Rectal smooth muscle tissue (tissue), 1 donor: ENCODE data around the gene TMEM79.

ENCODE experiments used
- H3K27ac ChIP-seq: one replicate; pipeline ENCODE4 v1.7.0; 2013; ENCODE audit warnings: low read depth, low read length, inconsistent platforms
- H3K27me3 ChIP-seq: one replicate; pipeline ENCODE4 v1.7.0; 2013; ENCODE audit warnings: low read length; ENCODE audit not compliant: control insufficient read depth, insufficient read depth
- H3K36me3 ChIP-seq: one replicate; pipeline ENCODE4 v1.7.0; 2013; ENCODE audit warnings: low read length; ENCODE audit not compliant: control insufficient read depth, insufficient read depth
- H3K4me1 ChIP-seq: one replicate; pipeline ENCODE4 v1.7.0; 2013; ENCODE audit warnings: low read length; ENCODE audit not compliant: control insufficient read depth, insufficient read depth
- H3K4me3 ChIP-seq: one replicate; pipeline ENCODE4 v1.7.0; 2013; ENCODE audit warnings: low read length
- H3K9ac ChIP-seq: one replicate; pipeline ENCODE4 v1.7.0; 2013; ENCODE audit warnings: low read length

The TMEM79 gene

DNA sequence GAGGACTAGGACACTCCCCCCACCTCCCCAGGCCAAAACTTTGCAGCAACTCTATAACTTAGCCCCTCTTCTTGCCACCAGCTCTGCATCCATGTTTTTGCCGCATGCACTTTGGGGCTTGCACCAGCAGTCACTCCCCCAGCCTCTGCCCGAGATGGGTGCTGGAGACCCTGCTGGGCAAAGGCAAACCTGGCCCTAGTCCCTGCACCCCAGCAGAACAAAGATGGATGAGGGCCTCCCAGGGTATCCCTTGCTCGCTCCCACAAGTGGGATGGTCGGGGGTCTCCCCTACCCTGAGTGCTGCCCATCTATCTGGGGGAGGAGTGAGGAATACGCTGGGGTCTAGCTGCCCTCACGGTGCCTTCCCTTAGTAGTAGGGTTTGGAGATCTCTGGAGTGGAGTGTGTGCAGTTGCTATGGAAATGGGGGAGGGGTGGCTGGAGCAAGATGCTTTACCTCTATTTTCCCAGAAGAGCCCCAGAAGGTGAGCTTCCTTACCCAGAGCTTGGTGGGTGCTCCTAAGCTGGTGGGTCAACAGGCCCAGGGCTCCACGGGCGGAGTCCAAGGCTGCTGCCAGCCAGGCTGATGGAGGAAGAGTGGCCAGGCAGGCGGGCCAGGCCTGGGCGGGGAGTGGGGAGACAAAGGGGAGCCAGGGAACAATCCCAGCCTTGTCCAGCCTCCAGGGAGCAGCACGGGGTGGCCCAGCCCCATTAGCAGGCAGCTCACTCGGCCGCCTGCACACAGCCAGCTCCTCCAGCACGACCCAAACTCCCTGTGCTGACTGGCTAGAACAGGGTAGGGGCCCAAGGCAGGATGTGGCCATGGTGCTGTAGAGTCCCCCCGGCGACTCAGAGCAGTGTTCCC, 36.4 kb upstream of the TMEM79 start, which contains the start of gene PAQR6:
TSS of gene PAQR6 (minus strand) at position 597 of the 863 bp plus-strand sequence. CDS start 1,325 bp downstream, outside the sequence.
- peaks cover 29% of the 10 kb centered on the region for H3K36me3 ChIP-seq
- H3K4me1 ChIP-seq = peaks cover 3% of the 10 kb centered on the region
- no peak within 1 kb of the TSS for H3K9ac ChIP-seq
- no peak within 1 kb of the TSS for H3K27ac ChIP-seq
- no peak within 1 kb of the TSS for H3K4me3 ChIP-seq
- H3K27me3 ChIP-seq = peaks cover 21% of the 10 kb centered on the region

DNA sequence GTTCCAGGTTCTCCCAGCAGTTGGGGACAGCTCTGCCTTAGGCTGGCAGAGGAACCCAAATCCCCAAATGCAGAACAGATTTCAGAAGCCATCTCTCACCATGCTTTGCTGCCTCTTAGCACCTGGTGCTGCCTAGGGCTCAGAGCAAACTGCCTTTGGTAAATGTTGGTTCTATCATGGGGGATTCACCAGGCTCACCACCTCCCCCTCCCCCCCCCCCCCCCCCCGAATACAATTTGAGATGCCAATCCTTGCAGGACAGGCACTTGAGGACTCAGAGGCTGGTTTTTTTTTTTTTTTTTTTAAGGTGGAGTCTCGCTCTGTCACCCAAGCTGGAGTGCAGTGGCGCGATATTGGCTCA, 35.8 kb upstream of the TMEM79 start:
- H3K9ac ChIP-seq = no peak overlapping the region
- no peak overlapping the region for H3K27ac ChIP-seq
- peaks cover 35% of the 10 kb centered on the region for H3K36me3 ChIP-seq
- peaks cover 21% of the 10 kb centered on the region for H3K27me3 ChIP-seq
- H3K4me3 ChIP-seq = no peak overlapping the region
- peaks cover 3% of the 10 kb centered on the region for H3K4me1 ChIP-seq

DNA sequence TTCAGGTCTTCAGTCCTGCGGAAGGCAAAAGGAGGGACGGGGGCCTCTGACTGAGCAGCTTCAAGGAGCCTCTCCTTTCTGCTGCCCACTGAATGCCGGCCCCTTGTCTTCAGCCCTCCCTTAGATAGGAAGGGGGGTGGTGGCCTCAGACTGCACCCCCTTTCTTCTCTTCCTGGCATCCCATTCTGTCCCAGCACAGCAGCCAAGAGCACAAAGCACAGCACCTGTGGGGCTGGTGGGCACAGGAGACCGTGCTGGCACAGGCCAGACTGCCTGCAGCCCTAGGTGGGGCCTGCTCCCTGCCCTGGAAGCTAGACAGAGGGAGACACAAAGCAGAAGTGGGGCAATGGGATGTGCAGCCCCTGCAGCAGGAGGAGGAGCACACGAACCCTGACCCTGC, 34.5 kb upstream of the TMEM79 start:
- H3K4me3 ChIP-seq = no peak overlapping the region
- H3K9ac ChIP-seq = no peak overlapping the region
- no peak overlapping the region for H3K27ac ChIP-seq
- H3K36me3 ChIP-seq = peaks cover 43% of the 10 kb centered on the region
- peaks cover 3% of the 10 kb centered on the region for H3K4me1 ChIP-seq
- H3K27me3 ChIP-seq = peaks cover 21% of the 10 kb centered on the region

DNA sequence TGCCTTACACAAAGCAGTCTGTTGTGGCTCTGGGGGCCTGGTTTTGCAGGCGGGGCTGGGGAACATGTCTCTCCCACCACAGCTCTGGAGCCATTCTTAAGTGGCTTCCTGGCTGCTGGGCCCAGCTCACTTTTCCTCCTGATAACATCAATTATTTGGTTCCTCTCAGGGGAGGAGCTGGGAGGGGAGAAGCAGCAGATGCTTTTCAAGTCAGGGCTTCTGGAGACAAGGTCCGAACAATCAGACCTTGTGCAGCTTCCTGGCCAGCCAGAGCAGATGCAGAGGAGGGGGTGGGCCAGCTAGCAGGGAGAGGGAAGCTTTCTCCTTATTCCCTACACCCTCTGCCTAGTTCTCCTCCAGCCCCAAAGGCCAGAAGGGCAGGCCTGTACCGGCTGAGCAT, 32.6 kb upstream of the TMEM79 start:
- Histone ChIP-seq H3K4me3 (no peak overlapping the region), H3K27ac (no peak overlapping the region), H3K27me3 (peaks cover 2% of the 10 kb centered on the region), H3K36me3 (peaks cover 52% of the 10 kb centered on the region), H3K9ac (no peak overlapping the region), H3K4me1 (peaks cover 3% of the 10 kb centered on the region)

DNA sequence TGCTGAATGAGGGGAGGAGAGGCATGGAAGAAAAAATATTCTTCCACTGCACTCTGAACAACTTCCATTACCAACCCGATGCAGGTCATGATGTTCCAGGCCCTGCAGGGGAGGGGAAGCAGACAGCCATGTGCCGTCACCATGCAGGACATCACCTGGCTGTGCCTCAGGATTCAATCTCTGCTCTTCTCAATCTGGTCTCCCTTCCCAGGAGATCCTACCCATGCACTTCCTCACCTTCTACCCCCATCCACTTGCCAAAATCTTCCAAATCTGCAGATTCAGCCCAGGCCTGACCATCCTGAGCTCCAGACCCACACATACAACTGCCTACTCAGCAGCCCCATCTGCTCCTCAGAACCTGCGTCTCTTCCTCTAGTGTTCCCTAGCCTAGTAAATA, 30.5 kb upstream of the TMEM79 start:
- Histone ChIP-seq H3K27me3 (no peaks in the 10 kb centered on the region), H3K4me3 (no peak overlapping the region), H3K27ac (no peak overlapping the region), H3K4me1 (no peaks in the 10 kb centered on the region), H3K9ac (no peak overlapping the region), H3K36me3 (peaks cover 68% of the 10 kb centered on the region)

DNA sequence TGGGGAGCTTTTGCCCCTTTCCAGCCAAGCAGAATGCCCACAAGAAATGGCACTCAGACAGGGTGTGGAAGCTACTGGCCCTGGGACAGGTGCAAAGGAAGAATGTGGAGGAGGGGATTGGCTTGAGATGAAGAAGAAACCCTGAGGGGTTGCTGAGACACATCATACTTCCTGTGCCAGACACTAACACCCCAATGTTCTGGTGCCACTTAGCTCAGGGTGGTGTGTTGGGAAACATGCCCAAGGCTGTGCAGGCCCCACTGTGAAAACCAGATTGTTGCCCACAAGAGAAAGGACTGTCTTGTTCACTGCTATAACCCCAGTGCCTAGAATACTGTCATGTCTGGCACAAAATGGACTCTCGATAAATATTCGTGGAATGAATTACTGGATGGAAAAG, 26.4 kb upstream of the TMEM79 start:
- peaks cover 69% of the 10 kb centered on the region for H3K36me3 ChIP-seq
- no peak overlapping the region for H3K27ac ChIP-seq
- H3K27me3 ChIP-seq = no peaks in the 10 kb centered on the region
- no peaks in the 10 kb centered on the region for H3K4me1 ChIP-seq
- H3K9ac ChIP-seq = no peak overlapping the region
- no peak overlapping the region for H3K4me3 ChIP-seq

DNA sequence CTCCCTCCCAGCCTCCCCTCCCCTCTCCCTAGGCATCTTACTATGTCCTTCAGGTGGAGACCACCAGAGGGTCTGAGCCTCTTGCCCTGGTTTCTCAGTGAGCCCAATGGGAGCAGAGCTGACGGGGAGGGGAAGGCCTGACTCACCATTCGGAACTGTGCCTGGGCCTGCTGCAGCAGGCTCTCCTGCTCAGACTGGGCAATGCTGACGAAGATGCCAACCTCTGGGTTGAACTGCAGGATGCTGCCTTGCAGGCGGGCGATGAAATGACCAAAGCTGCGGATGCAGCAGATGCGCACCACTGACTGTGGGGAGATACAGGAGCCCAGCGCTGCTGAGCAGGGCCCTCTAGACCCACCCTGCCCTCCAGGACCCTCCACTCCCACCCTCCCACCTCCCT, 25.3 kb upstream of the TMEM79 start:
- Histone ChIP-seq H3K4me1 (no peaks in the 10 kb centered on the region), H3K27ac (no peak overlapping the region), H3K9ac (no peak overlapping the region), H3K4me3 (no peak overlapping the region), H3K36me3 (peaks cover 67% of the 10 kb centered on the region), H3K27me3 (no peaks in the 10 kb centered on the region)

DNA sequence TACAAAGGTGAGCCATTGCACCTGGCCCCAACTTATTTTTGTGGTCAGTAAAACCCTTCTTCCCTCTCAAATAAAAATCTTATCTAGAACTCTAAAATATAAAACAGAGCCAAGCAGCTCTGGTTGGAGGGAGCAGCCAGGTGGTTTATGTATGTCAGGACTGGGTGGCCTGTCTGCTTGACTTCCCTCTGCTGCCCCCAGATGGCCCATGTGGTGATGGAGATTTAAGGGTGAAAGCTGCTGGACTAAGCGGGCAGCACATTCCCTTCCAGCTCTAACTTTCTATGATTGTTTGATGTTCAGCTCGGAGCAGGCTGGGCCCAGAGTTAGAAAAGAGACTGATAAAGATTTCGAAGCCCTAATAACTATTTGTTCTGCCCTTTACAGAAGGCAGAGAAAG, 24.3 kb upstream of the TMEM79 start:
- no peak overlapping the region for H3K4me3 ChIP-seq
- no peak overlapping the region for H3K9ac ChIP-seq
- H3K27ac ChIP-seq = no peak overlapping the region
- H3K4me1 ChIP-seq = no peaks in the 10 kb centered on the region
- no peaks in the 10 kb centered on the region for H3K27me3 ChIP-seq
- H3K36me3 ChIP-seq = peaks cover 65% of the 10 kb centered on the region

DNA sequence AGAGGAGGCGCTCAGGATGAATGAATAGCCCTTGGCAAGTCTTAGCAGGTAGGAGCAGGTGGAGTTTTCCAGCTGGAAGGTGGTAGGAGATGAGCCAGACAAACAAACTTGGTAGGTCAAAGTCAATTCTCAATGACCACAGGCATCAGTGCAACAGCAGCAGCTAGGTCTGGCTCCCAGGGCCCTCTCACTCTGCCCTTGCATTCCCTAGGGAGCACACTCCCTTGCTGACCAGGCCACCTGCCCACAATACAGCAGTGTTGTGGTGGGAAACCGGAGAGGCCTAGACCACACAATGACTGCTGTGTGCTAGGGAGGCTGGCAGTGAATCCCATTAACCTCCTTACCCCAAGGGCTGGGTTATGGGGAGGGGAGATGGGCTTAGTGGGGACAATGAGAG, 23.2 kb upstream of the TMEM79 start:
- Histone ChIP-seq H3K36me3 (peaks cover 62% of the 10 kb centered on the region), H3K9ac (no peak overlapping the region), H3K4me3 (no peak overlapping the region), H3K27me3 (no peaks in the 10 kb centered on the region), H3K27ac (no peak overlapping the region), H3K4me1 (no peaks in the 10 kb centered on the region)

DNA sequence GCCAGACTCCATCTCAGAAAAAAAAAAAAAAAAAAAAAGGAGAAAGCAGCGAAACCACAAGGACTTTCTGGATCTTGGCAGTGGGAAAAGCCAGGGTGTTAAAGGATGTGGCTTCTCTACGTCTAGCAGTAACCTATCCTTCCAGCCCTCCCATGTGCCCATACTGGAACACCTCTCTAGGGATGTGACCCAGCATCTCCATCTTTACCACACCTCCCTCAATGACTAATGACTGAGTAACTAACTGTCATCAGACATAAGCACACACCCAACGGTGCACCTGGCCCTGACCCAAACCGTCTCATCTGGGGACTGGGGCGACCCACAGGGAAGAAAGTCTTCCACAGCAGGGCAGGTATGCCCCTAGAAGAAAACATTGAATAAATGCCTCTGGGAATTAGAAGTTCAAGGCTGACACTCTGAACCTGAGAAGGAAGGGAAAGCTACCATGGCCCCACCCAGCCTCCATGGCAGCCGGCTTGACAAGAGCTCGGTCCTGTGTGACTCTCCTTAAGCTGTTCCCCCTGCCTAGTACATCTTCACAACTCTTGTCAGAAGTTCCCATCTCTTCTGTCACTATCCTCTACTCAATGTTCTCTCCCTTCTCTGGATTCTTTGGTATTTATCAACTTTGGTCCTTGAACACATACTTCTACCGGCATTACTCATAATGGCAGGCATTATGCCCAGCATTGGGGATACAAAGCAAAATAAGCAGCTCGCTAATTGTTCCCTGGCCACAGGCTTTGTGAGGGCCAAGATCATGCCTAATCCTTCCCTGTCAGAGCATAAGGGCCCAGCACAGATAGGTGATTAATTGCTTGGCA, 21.5 kb upstream of the TMEM79 start:
- H3K27me3 ChIP-seq = no peaks in the 10 kb centered on the region
- H3K4me1 ChIP-seq = no peaks in the 10 kb centered on the region
- H3K4me3 ChIP-seq = no peak overlapping the region
- peaks cover 59% of the 10 kb centered on the region for H3K36me3 ChIP-seq
- H3K9ac ChIP-seq = no peak overlapping the region
- no peak overlapping the region for H3K27ac ChIP-seq

DNA sequence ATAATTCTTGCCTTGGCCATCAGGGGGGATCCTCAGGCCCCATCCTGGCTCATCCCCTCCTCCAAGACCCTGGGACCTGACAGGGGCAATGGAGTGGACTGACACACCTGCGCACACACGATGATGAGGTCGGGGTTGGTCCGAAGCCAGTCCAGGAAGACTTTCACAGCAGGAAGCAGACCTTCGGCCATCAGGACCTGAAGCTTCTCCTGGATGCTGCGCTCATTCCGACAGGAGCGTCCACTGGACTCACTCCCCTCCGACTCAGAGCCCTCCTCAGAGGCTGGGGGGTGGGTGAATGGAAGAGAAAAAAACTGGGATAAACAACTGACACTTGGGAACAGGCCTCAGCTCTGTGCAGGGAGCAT, 20.9 kb upstream of the TMEM79 start:
- Histone ChIP-seq H3K27ac (no peak overlapping the region), H3K27me3 (no peaks in the 10 kb centered on the region), H3K4me1 (no peaks in the 10 kb centered on the region), H3K4me3 (no peak overlapping the region), H3K9ac (no peak overlapping the region), H3K36me3 (peaks cover 60% of the 10 kb centered on the region)

DNA sequence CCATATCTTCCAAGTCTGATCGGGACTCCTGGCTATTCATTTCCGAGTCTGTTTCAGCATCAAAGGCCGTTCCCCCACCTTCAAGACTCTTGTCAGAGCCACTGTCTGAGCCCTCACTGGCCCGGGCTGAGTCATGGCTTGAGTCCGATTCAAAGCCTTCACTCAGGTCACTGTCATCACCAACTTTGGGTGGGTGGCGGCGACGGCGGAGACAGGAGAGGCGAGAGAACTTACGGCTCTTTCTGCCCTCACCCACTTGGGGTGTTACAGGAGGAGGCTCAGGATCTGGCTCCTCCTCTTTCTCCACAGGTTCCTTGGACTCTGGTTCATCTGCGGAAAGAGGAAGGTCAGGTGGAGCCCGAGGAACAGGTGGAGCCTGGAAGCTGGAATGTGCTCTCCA, 18.1 kb upstream of the TMEM79 start:
- H3K27me3 ChIP-seq = no peaks in the 10 kb centered on the region
- no peak overlapping the region for H3K4me3 ChIP-seq
- H3K9ac ChIP-seq = no peak overlapping the region
- H3K4me1 ChIP-seq = no peaks in the 10 kb centered on the region
- H3K27ac ChIP-seq = no peak overlapping the region
- H3K36me3 ChIP-seq = peaks cover 44% of the 10 kb centered on the region
